Heart left ventricle (tissue), 16 donors: ENCODE data around the gene PDE7B. TPM values are rescaled to one million over a fixed set of nuclear protein-coding genes. Genes with fewer than 3 reads are reported as not detected.

Experiments
- ATAC-seq, 4 donors: fragments of 200-7000 bp; cut with Tn5 transposase; one replicate each; pipeline ENCODE4 v1.9.1; 2020 to 2022; ENCODE audit warnings: moderate library complexity in 4 of 4, mild to moderate bottlenecking in 3 of 4, moderate number of reproducible peaks in 1 of 4
- DNase-seq, 5 donors: peaks; one replicate each; pipeline ENCODE4 v3.0.0-alpha.2; 2020
- H3K27ac ChIP-seq, 12 donors: fragments of 200-600 bp; sonication (generic) in 4 of 12; one replicate each; pipeline versions ENCODE4 v1.5.0 to v1.8.0; 2016 to 2022; ENCODE audit warnings: mild to moderate bottlenecking in 2 of 12
- H3K27me3 ChIP-seq, 9 donors: fragments of 200-600 bp; sonication (generic) in 2 of 9; one replicate each; pipeline versions ENCODE4 v1.5.1 to v1.8.0; 2016 to 2022; ENCODE audit warnings: mild to moderate bottlenecking in 3 of 9
- H3K36me3 ChIP-seq, 9 donors: fragments of 200-600 bp; sonication (generic) in 2 of 9; one replicate each; pipeline versions ENCODE4 v1.5.0 to v1.8.0; 2018 to 2022; ENCODE audit warnings: mild to moderate bottlenecking in 2 of 9
- H3K4me1 ChIP-seq, 12 donors: fragments of 200-600 bp; sonication (generic) in 4 of 12; one replicate each; pipeline versions ENCODE4 v1.5.0 to v1.8.0; 2016 to 2022; ENCODE audit warnings: mild to moderate bottlenecking in 3 of 12
- H3K4me3 ChIP-seq, 12 donors: fragments of 200-600 bp; sonication (generic) in 4 of 12; one replicate each; pipeline versions ENCODE4 v1.5.0 to v1.8.0; 2017 to 2022; ENCODE audit warnings: mild to moderate bottlenecking in 9 of 12, moderate library complexity in 4 of 12
- H3K9me3 ChIP-seq, 12 donors: fragments of 200-600 bp; sonication (generic) in 4 of 12; one replicate each; pipeline versions ENCODE4 v1.5.0 to v1.8.0; 2016 to 2022; ENCODE audit warnings: mild to moderate bottlenecking in 1 of 12
- CTCF ChIP-seq, 12 donors: fragments of 200-600 bp; sonication (generic) in 4 of 12; IDR thresholded peaks; one replicate each; pipeline versions ENCODE4 v1.5.0 to v1.8.0; 2018 to 2022; ENCODE audit warnings: antibody characterized with exemption in 12 of 12, mild to moderate bottlenecking in 5 of 12
- POLR2A ChIP-seq, 2 donors: fragments of 450-650 bp; IDR thresholded peaks; one replicate each; pipeline ENCODE4 v1.6.1; 2017; ENCODE audit warnings: antibody characterized with exemption in 2 of 2, mild to moderate bottlenecking in 2 of 2, moderate library complexity in 2 of 2
- WGBS, 4 donors: extraction: QIAGEN DNeasy Blood & Tissue Kit in 2 of 4; methylation state at CpG; one replicate each; pipeline versions ENCODE4 v1.1.5 to v1.1.7; 2013 to 2018; 5-methylcytosine and 5-hydroxymethylcytosine counted together
- intact Hi-C, 10 donors: fragments of 100-400 bp; cut with DNase I; formaldehyde crosslinking; loops; one replicate each; pipeline versions ENCODE4 v1.11.1 to v1.14.2; 2022
- polyA plus RNA-seq, 2 donors: library from polyadenylated mRNA; stranded (reverse); fragments of 200-250 nt; gene quantifications; one replicate each; pipeline ENCODE4 v1.2.3, GENCODE V29; 2013
- total RNA-seq, 9 donors: library from RNA; depleted of rRNA in 2 of 9; stranded (reverse); fragments of >200 nt in 2 of 9; fragmentation: NEBNext Ultra II Directional in 3 of 9; extraction: Animal tissue kit (Norgen Biotek cat#: 25700) in 3 of 9; gene quantifications; one replicate each; pipeline versions ENCODE4 v1.1.0 to v1.2.4, GENCODE V29; 2016 to 2023
- donor health status: ischemic (EF 13 %, LVEDD 7.1; RV severe dilation, severe dysfunction).
- donor health status: healthy with polysubstance abuse.
- donor health status: DM: no; HTN: yes; CAD: no.
- donor health status: DM: no; HTN: no; CAD: no.
- donor health status: ischemic (EF 25% LVEDD 6.9; RV normal size, moderate dysfunction).
- donor health status: ischemic (EF 25% LVEDD 5.7; RV mildly dilated, moderate dysfunction).
- donor health status: healthy.
- donor health status: DM: yes; HTN: yes; CAD: no.
- donor health status: ischemic (EF 35%, LVEDD 5.7; RV mildly dilated, moderate dysfunction).
- donor health status: nonischemic (EF 11% LVEDD 7.7; RV severe dilation, severe dysfunction).
- donor health status: DM: yes; HTN: yes; CAD: no.
- donor health status: PGD.
- donor health status: ischemic (EF 29% LVEDD 5.4; RV normal size, mild dysfunction).
- donor health status: nonischemic (EF 23%, LVEDD 6.1; RV moderate dilation, normal function).

The PDE7B gene
- total and polyA plus RNA-seq, 11 donors: 4.4 to 29.1 (median 9.0) TPM

- Histone ChIP-seq H3K4me1 (peaks cover 0 to 75% (median 42%) of the 10 kb centered on the region in 12 donors), H3K27ac (peak overlapping the region in 9 of 12 donors; percentile 28 to 71 (median 48)), H3K27me3 (no peaks in the 10 kb centered on the region), H3K4me3 (no peak overlapping the region), H3K9me3 (no peaks in the 10 kb centered on the region), H3K36me3 (no peaks in the 10 kb centered on the region)
- no peak for TF ChIP-seq POLR2A (IDR thresholded peaks at IDR 0.05)
- no peak for TF ChIP-seq CTCF (IDR thresholded peaks at IDR 0.05)
- ATAC-seq: no peak
- 81 to 89% (median 84%) methylated on average over 2 of the region's 2 CpGs for WGBS, 4 donors
- no peak for DNase-seq
- intact Hi-C loops: loop anchor here in 1 of 10 donors (5.0 kb wide), 1 partner anchor 80 kb away; no protein-coding TSS in a partner anchor
These were observed 265.6 kb downstream of the PDE7B start for GRCh38 chr6:136117081-136117480.

GRCh38 chr6:136118787-136119186, 267.3 kb downstream of the PDE7B start:
- intact Hi-C loops: loop anchor here in 1 of 10 donors (5.0 kb wide), 1 partner anchor 81 kb away; no protein-coding TSS in a partner anchor
- Histone ChIP-seq H3K4me1 (peaks cover 0 to 65% (median 32%) of the 10 kb centered on the region in 12 donors), H3K4me3 (no peak overlapping the region), H3K27me3 (no peaks in the 10 kb centered on the region), H3K27ac (peak overlapping the region in 8 of 12 donors; percentile 2 to 44 (median 14)), H3K9me3 (no peaks in the 10 kb centered on the region), H3K36me3 (no peaks in the 10 kb centered on the region)
- TF ChIP-seq CTCF (IDR thresholded peaks at IDR 0.05): no peak
- TF ChIP-seq POLR2A (IDR thresholded peaks at IDR 0.05): no peak
- WGBS, 4 donors: 18 to 36% (median 22%) methylated on average over 6 of the region's 6 CpGs
- ATAC-seq (peak in 1 of 4 donors; percentile 42), DNase-seq (peak in 1 of 5 donors; percentile 30)

GRCh38 chr6:136123468-136123867, 272.0 kb downstream of the PDE7B start:
- TF ChIP-seq POLR2A (IDR thresholded peaks at IDR 0.05): no peak
- TF ChIP-seq CTCF (IDR thresholded peaks at IDR 0.05): no peak
- DNase-seq (no peak), ATAC-seq (no peak)
- Histone ChIP-seq H3K27me3 (no peaks in the 10 kb centered on the region), H3K4me3 (no peak overlapping the region), H3K27ac (peak overlapping the region in 3 of 12 donors; percentile 2 to 49 (median 3)), H3K9me3 (no peaks in the 10 kb centered on the region), H3K36me3 (no peaks in the 10 kb centered on the region), H3K4me1 (peaks cover 0 to 38% (median 21%) of the 10 kb centered on the region in 12 donors)
- intact Hi-C loops: loop anchor here in 1 of 10 donors (10.0 kb wide), 1 partner anchor 51 kb away; no protein-coding TSS in a partner anchor
- 56 to 72% (median 63%) methylated on average over 1 of the region's 1 CpG for WGBS, 4 donors

- Histone ChIP-seq H3K4me1 (peaks cover 0 to 33% (median 14%) of the 10 kb centered on the region in 12 donors), H3K27me3 (no peaks in the 10 kb centered on the region), H3K9me3 (no peaks in the 10 kb centered on the region), H3K27ac (no peak overlapping the region), H3K36me3 (no peaks in the 10 kb centered on the region), H3K4me3 (no peak overlapping the region)
- TF ChIP-seq CTCF (IDR thresholded peaks at IDR 0.05) (no peak), POLR2A (IDR thresholded peaks at IDR 0.05) (no peak)
- 85 to 98% (median 95%) methylated on average over 2 of the region's 2 CpGs for WGBS, 4 donors
- intact Hi-C loops: loop anchor here in 1 of 10 donors (10.0 kb wide), 1 partner anchor 49 kb away; no protein-coding TSS in a partner anchor
- no peak for ATAC-seq
- no peak for DNase-seq
These were observed 274.1 kb downstream of the PDE7B start for GRCh38 chr6:136125585-136125984.
